ENCODE data around the gene CMPK1. TPM values are rescaled to one million over a fixed set of nuclear protein-coding genes. Genes with fewer than 3 reads are reported as not detected.

Gene CMPK1
- total and polyA plus RNA-seq, 10 of the 15 experiments (the other 5 are each of a cell fraction or from before 2014, with no cell fraction given): 43.7 to 159 (median 85.6) TPM

GRCh38 chr1:47367651-47368050 lies 34.1 kb downstream of the CMPK1 start:
- H3K79me2 ChIP-seq (ENCODE audit: control insufficient read depth, insufficient read depth, low read length): peaks cover 2% of the 10 kb centered on the region
- in situ Hi-C loops (cut with MboI): no loop called here
- H3K9ac ChIP-seq (ENCODE audit: control insufficient read depth, insufficient read depth, low read length): no peak overlapping the region
- SMC1A ChIA-PET (ENCODE audit: uncharacterized antibody, unreplicated experiment): no interaction called here
- H3K27ac ChIP-seq (ENCODE audit: control insufficient read depth, insufficient read depth): no peak overlapping the region
- no peak overlapping the region for H3K4me2 ChIP-seq (ENCODE audit: control insufficient read depth, insufficient read depth)
- peaks cover 5 to 9% of the 10 kb centered on the region in 2 experiments; a peak in 3 of 4 replicates for H3K36me3 ChIP-seq (ENCODE audit: control insufficient read depth in 2 of 2, insufficient read depth in 2 of 2, low read length in 1 of 2)
- RAD21 ChIA-PET (ENCODE audit: unreplicated experiment): no interaction called here
- ATAC-seq: no peak
- H4K20me1 ChIP-seq (ENCODE audit: control insufficient read depth, insufficient read depth): no peaks in the 10 kb centered on the region; the same call in 1 of the 2 replicates
- no TSS peak for BruUV-seq (replicated peaks)
- no peaks in the 10 kb centered on the region for H3K9me3 ChIP-seq (replicated peaks; ENCODE audit: control insufficient read depth, insufficient read depth, low read length)
- POLR2A ChIA-PET: no interaction called here
- no peak for DNase-seq (ENCODE audit: low read depth, low spot score)
- CTCF ChIA-PET: interaction anchor here (1.0 to 1.9 kb wide), 6 partner anchors 9 to 175 kb away, joined by 3 to 5 read pairs (median 4); no protein-coding TSS in a partner anchor
- no peaks in the 10 kb centered on the region for H3K27me3 ChIP-seq (replicated peaks in 1 of 2; ENCODE audit: control insufficient read depth in 2 of 2, insufficient read depth in 2 of 2, low read length in 1 of 2)
- no peak for FAIRE-seq
- 99% methylated on average over 7 of the region's 7 CpGs for WGBS (ENCODE audit: insufficient coverage, insufficient replicate concordance, low lambda C conversion rate, missing lambda C conversion rate)
- H2AFZ ChIP-seq (ENCODE audit: control insufficient read depth, low read depth, low read length): no peak overlapping the region
- no peak overlapping the region for H3K4me3 ChIP-seq
- intact Hi-C loops (cut with micrococcal nuclease; ENCODE audit: unreplicated experiment): no loop called here
- no peaks in the 10 kb centered on the region for H3K4me1 ChIP-seq (ENCODE audit: control insufficient read depth, insufficient read depth, low read length)
- TF ChIP-seq, protein P1, sequence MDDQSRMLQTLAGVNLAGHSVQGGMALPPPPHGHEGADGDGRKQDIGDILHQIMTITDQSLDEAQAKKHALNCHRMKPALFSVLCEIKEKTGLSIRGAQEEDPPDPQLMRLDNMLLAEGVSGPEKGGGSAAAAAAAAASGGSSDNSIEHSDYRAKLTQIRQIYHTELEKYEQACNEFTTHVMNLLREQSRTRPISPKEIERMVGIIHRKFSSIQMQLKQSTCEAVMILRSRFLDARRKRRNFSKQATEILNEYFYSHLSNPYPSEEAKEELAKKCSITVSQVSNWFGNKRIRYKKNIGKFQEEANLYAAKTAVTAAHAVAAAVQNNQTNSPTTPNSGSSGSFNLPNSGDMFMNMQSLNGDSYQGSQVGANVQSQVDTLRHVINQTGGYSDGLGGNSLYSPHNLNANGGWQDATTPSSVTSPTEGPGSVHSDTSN (IDR thresholded peaks at IDR 0.05; ENCODE audit: insufficient replicate concordance, low read depth, low read length): no peak
- TF ChIP-seq RCOR1 (conservative IDR thresholded peaks at IDR 0.05; ENCODE audit: low read depth, low read length): no peak
- no peak for TF ChIP-seq ELK1 (IDR thresholded peaks at IDR 0.05; ENCODE audit: low read depth, low read length)
- TF ChIP-seq, protein P2, sequence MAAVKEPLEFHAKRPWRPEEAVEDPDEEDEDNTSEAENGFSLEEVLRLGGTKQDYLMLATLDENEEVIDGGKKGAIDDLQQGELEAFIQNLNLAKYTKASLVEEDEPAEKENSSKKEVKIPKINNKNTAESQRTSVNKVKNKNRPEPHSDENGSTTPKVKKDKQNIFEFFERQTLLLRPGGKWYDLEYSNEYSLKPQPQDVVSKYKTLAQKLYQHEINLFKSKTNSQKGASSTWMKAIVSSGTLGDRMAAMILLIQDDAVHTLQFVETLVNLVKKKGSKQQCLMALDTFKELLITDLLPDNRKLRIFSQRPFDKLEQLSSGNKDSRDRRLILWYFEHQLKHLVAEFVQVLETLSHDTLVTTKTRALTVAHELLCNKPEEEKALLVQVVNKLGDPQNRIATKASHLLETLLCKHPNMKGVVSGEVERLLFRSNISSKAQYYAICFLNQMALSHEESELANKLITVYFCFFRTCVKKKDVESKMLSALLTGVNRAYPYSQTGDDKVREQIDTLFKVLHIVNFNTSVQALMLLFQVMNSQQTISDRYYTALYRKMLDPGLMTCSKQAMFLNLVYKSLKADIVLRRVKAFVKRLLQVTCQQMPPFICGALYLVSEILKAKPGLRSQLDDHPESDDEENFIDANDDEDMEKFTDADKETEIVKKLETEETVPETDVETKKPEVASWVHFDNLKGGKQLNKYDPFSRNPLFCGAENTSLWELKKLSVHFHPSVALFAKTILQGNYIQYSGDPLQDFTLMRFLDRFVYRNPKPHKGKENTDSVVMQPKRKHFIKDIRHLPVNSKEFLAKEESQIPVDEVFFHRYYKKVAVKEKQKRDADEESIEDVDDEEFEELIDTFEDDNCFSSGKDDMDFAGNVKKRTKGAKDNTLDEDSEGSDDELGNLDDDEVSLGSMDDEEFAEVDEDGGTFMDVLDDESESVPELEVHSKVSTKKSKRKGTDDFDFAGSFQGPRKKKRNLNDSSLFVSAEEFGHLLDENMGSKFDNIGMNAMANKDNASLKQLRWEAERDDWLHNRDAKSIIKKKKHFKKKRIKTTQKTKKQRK (IDR thresholded peaks at IDR 0.05; ENCODE audit: low read depth, low read length): no peak
- TF ChIP-seq NFYA (IDR thresholded peaks at IDR 0.05; ENCODE audit: borderline replicate concordance, low read depth, low read length): no peak
- TF ChIP-seq POLR2AphosphoS2 (IDR thresholded peaks at IDR 0.05; ENCODE audit: low read depth, low read length): no peak
- no peak for TF ChIP-seq MTA2 (IDR thresholded peaks at IDR 0.05; ENCODE audit: low read depth)
- no peak for TF ChIP-seq IKZF2 (IDR thresholded peaks at IDR 0.05)
- no peak for TF ChIP-seq CREM (IDR thresholded peaks at IDR 0.05; ENCODE audit: low read depth)
- no peak for TF ChIP-seq BACH1 (IDR thresholded peaks at IDR 0.05; ENCODE audit: borderline replicate concordance)
- TF ChIP-seq ZNF217 (IDR thresholded peaks at IDR 0.05): no peak
- no peak for TF ChIP-seq NFIC (IDR thresholded peaks at IDR 0.05; ENCODE audit: low read depth, low read length)
- TF ChIP-seq, protein P3, sequence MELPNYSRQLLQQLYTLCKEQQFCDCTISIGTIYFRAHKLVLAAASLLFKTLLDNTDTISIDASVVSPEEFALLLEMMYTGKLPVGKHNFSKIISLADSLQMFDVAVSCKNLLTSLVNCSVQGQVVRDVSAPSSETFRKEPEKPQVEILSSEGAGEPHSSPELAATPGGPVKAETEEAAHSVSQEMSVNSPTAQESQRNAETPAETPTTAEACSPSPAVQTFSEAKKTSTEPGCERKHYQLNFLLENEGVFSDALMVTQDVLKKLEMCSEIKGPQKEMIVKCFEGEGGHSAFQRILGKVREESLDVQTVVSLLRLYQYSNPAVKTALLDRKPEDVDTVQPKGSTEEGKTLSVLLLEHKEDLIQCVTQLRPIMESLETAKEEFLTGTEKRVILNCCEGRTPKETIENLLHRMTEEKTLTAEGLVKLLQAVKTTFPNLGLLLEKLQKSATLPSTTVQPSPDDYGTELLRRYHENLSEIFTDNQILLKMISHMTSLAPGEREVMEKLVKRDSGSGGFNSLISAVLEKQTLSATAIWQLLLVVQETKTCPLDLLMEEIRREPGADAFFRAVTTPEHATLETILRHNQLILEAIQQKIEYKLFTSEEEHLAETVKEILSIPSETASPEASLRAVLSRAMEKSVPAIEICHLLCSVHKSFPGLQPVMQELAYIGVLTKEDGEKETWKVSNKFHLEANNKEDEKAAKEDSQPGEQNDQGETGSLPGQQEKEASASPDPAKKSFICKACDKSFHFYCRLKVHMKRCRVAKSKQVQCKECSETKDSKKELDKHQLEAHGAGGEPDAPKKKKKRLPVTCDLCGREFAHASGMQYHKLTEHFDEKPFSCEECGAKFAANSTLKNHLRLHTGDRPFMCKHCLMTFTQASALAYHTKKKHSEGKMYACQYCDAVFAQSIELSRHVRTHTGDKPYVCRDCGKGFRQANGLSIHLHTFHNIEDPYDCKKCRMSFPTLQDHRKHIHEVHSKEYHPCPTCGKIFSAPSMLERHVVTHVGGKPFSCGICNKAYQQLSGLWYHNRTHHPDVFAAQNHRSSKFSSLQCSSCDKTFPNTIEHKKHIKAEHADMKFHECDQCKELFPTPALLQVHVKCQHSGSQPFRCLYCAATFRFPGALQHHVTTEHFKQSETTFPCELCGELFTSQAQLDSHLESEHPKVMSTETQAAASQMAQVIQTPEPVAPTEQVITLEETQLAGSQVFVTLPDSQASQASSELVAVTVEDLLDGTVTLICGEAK (IDR thresholded peaks at IDR 0.05; ENCODE audit: borderline replicate concordance): no peak
